ENCODE measurements around the gene OR2A2.

OR2A2 gene

DNA sequence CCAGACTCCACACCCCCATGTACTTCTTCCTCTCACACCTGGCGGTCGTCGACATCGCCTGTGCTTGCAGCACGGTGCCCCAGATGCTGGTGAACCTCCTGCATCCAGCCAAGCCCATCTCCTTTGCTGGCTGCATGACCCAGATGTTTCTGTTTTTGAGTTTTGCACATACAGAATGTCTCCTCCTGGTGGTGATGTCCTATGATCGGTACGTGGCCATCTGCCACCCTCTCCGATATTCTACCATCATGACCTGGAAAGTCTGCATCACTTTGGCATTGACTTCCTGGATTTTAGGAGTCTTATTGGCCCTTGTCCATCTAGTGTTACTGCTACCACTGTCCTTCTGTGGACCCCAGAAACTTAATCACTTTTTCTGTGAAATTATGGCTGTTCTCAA, 35.0 kb upstream of the OR2A2 start:
- H3K9ac ChIP-seq (ENCODE audit: low read length) = no peak overlapping the region
- WGBS = 92% methylated on average over 8 of the region's 8 CpGs
- H2AK5ac ChIP-seq (ENCODE audit: low read length, severe bottlenecking) = no peak overlapping the region

DNA sequence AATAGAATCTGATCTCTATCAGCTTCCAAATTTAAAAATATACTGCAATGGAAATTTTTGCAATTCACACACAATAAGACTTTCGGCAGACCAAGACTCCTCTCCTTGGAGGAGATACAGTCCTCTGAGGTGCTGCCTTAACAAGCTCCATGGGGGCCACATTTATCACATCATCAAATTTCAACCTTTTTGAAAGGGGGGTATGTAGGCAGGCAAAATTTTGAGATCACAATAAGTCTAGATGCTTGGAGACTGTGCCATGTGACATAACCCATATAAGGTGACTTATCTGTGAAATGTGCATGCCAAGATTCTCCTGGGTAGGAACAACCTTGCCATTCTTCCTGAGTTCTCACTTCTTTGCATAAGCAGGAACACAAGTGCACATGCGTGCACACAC, 23.4 kb upstream of the OR2A2 start, which contains the start of gene OR2A12:
Gene OR2A12 (plus strand): TSS at position 301 of the 400 bp plus-strand sequence. CDS start 8,830 bp downstream, outside the sequence.
- no peak within 1 kb of the TSS for H3K14ac ChIP-seq (ENCODE audit: low read length in 2 of 2)
- H3K27ac ChIP-seq (ENCODE audit: low read length, poor library complexity, severe bottlenecking) = no peak within 1 kb of the TSS
- no peaks in the 10 kb centered on the region for H3K9me3 ChIP-seq (ENCODE audit: control insufficient read depth, low read length)
- H3K23ac ChIP-seq (ENCODE audit: low read length in 2 of 2) = no peak within 1 kb of the TSS
- no peaks in the 10 kb centered on the region for H3K27me3 ChIP-seq (ENCODE audit: control insufficient read depth in 1 of 2, insufficient read depth in 1 of 2, low read length in 2 of 2)
- H3K4me1 ChIP-seq (ENCODE audit: control insufficient read depth, insufficient read depth, low read depth, low read length) = no peaks in the 10 kb centered on the region
- no peak within 1 kb of the TSS for H4K91ac ChIP-seq (ENCODE audit: low read length)
- no peak for DNase-seq
- no peak within 1 kb of the TSS for H2BK5ac ChIP-seq (ENCODE audit: low read depth, low read length, poor library complexity, severe bottlenecking)
- H3K18ac ChIP-seq (ENCODE audit: low read depth in 1 of 2, low read length in 2 of 2) = no peak within 1 kb of the TSS
- H4K8ac ChIP-seq (ENCODE audit: low read length) = no peak within 1 kb of the TSS
- WGBS = no CpG with 5 or more reads among the region's 2 CpGs
- H3K4me2 ChIP-seq (ENCODE audit: low read length, poor library complexity, severe bottlenecking) = no peak within 1 kb of the TSS
- H2BK12ac ChIP-seq (ENCODE audit: low read length in 2 of 2) = no peak within 1 kb of the TSS
- H2AFZ ChIP-seq (ENCODE audit: low read depth, low read length) = no peak within 1 kb of the TSS
- H2BK120ac ChIP-seq (ENCODE audit: low read depth, low read length) = no peak within 1 kb of the TSS
- H3K79me1 ChIP-seq (replicated peaks; ENCODE audit: low read length, poor library complexity, severe bottlenecking) = no peaks in the 10 kb centered on the region
- H2BK15ac ChIP-seq (ENCODE audit: low read depth, poor library complexity, severe bottlenecking) = no peak within 1 kb of the TSS
- no peak within 1 kb of the TSS for H3K4ac ChIP-seq (ENCODE audit: low read depth in 1 of 2, low read length in 2 of 2)
- no peak within 1 kb of the TSS for H2AK5ac ChIP-seq (ENCODE audit: low read length, severe bottlenecking)
- no peak within 1 kb of the TSS for H3K4me3 ChIP-seq (ENCODE audit: insufficient read depth in 1 of 2, low read depth in 1 of 2, low read length in 2 of 2)
- no peak within 1 kb of the TSS for H3K9ac ChIP-seq (ENCODE audit: low read length)
- no peaks in the 10 kb centered on the region for H3K36me3 ChIP-seq (ENCODE audit: control insufficient read depth in 1 of 2, insufficient read depth in 2 of 2, low read depth in 1 of 2, low read length in 2 of 2)

More for the DNA sequence above, 35.0 kb upstream of the OR2A2 start:
- no peak for DNase-seq
- Histone ChIP-seq H3K4me3 (ENCODE audit: insufficient read depth in 1 of 2, low read depth in 1 of 2, low read length in 2 of 2) (no peak overlapping the region), H3K14ac (ENCODE audit: low read length in 2 of 2) (no peak overlapping the region), H4K8ac (ENCODE audit: low read length) (no peak overlapping the region), H3K79me1 (replicated peaks; ENCODE audit: low read length, poor library complexity, severe bottlenecking) (no peaks in the 10 kb centered on the region), H3K4me1 (ENCODE audit: control insufficient read depth, insufficient read depth, low read depth, low read length) (no peaks in the 10 kb centered on the region), H2BK120ac (ENCODE audit: low read depth, low read length) (no peak overlapping the region), H3K18ac (ENCODE audit: low read depth in 1 of 2, low read length in 2 of 2) (no peak overlapping the region), H2BK12ac (ENCODE audit: low read length in 2 of 2) (no peak overlapping the region), H2AFZ (ENCODE audit: low read depth, low read length) (no peak overlapping the region), H2BK5ac (ENCODE audit: low read depth, low read length, poor library complexity, severe bottlenecking) (no peak overlapping the region), H2BK15ac (ENCODE audit: low read depth, poor library complexity, severe bottlenecking) (no peak overlapping the region), H3K9me3 (ENCODE audit: control insufficient read depth, low read length) (no peaks in the 10 kb centered on the region), H3K23ac (ENCODE audit: low read length in 2 of 2) (no peak overlapping the region), H3K4ac (ENCODE audit: low read depth in 1 of 2, low read length in 2 of 2) (no peak overlapping the region), H3K36me3 (ENCODE audit: control insufficient read depth in 1 of 2, insufficient read depth in 2 of 2, low read depth in 1 of 2, low read length in 2 of 2) (no peaks in the 10 kb centered on the region), H3K27me3 (ENCODE audit: control insufficient read depth in 1 of 2, insufficient read depth in 1 of 2, low read length in 2 of 2) (no peaks in the 10 kb centered on the region), H4K91ac (ENCODE audit: low read length) (no peak overlapping the region), H3K27ac (ENCODE audit: low read length, poor library complexity, severe bottlenecking) (no peak overlapping the region), H3K4me2 (ENCODE audit: low read length, poor library complexity, severe bottlenecking) (no peak overlapping the region)

DNA sequence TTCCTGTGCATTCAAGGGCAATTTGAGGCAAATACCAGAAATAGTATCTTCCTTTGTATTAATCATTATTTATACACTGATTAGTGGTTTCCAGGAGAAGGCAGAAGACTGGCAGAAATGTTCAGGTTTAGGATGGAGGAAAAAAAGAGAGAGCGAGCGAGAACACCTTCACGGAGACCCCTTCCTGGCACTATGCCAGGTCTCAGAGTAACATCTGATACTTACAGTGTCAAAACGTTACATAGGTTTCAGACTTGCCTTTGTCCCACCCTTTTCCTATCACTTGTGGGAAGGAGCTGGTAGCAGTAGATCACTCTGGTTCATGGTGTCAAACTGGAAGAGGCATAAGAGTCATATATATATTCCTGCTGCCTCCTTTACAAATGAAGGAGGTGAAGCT, 22.7 kb upstream of the OR2A2 start:
- no peaks in the 10 kb centered on the region for H3K9me3 ChIP-seq (ENCODE audit: control insufficient read depth, low read length)
- no peak overlapping the region for H3K4me2 ChIP-seq (ENCODE audit: low read length, poor library complexity, severe bottlenecking)
- H3K9ac ChIP-seq (ENCODE audit: low read length) = no peak overlapping the region
- H4K91ac ChIP-seq (ENCODE audit: low read length) = no peak overlapping the region
- H2AFZ ChIP-seq (ENCODE audit: low read depth, low read length) = no peak overlapping the region
- H3K4me1 ChIP-seq (ENCODE audit: control insufficient read depth, insufficient read depth, low read depth, low read length) = no peaks in the 10 kb centered on the region
- no peak overlapping the region for H2BK15ac ChIP-seq (ENCODE audit: low read depth, poor library complexity, severe bottlenecking)
- 20% methylated on average over 1 of the region's 4 CpGs for WGBS
- H3K4ac ChIP-seq (ENCODE audit: low read depth in 1 of 2, low read length in 2 of 2) = no peak overlapping the region
- no peaks in the 10 kb centered on the region for H3K79me1 ChIP-seq (replicated peaks; ENCODE audit: low read length, poor library complexity, severe bottlenecking)
- no peak for DNase-seq
- no peak overlapping the region for H3K18ac ChIP-seq (ENCODE audit: low read depth in 1 of 2, low read length in 2 of 2)
- H4K8ac ChIP-seq (ENCODE audit: low read length) = no peak overlapping the region
- H3K14ac ChIP-seq (ENCODE audit: low read length in 2 of 2) = no peak overlapping the region
- no peak overlapping the region for H2BK12ac ChIP-seq (ENCODE audit: low read length in 2 of 2)
- H3K27ac ChIP-seq (ENCODE audit: low read length, poor library complexity, severe bottlenecking) = no peak overlapping the region
- no peak overlapping the region for H3K23ac ChIP-seq (ENCODE audit: low read length in 2 of 2)
- H2BK120ac ChIP-seq (ENCODE audit: low read depth, low read length) = no peak overlapping the region
- H2BK5ac ChIP-seq (ENCODE audit: low read depth, low read length, poor library complexity, severe bottlenecking) = no peak overlapping the region
- H3K27me3 ChIP-seq (ENCODE audit: control insufficient read depth in 1 of 2, insufficient read depth in 1 of 2, low read length in 2 of 2) = no peaks in the 10 kb centered on the region
- H3K36me3 ChIP-seq (ENCODE audit: control insufficient read depth in 1 of 2, insufficient read depth in 2 of 2, low read depth in 1 of 2, low read length in 2 of 2) = no peaks in the 10 kb centered on the region
- no peak overlapping the region for H3K4me3 ChIP-seq (ENCODE audit: insufficient read depth in 1 of 2, low read depth in 1 of 2, low read length in 2 of 2)
- no peak overlapping the region for H2AK5ac ChIP-seq (ENCODE audit: low read length, severe bottlenecking)

DNA sequence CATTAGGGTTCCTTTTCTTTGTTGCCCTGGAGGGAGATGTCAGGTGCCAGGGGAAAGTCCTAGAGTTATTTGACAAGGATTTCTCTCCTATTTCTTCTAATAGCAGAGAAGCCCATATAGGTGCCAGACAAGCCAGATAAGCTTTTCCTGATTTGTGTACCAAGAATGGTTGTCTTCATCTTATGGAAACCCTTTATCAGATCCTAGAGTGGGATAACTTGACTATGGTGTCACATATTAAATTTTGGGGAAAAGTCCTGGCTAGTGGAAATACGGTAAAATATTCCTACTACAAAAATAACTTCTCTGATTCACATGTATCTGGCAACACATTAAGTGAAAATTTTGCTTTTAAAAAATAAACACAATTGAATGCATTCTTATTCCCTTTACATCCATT, 22.2 kb upstream of the OR2A2 start:
- Histone ChIP-seq H2AK5ac (ENCODE audit: low read length, severe bottlenecking) (no peak overlapping the region), H3K27ac (ENCODE audit: low read length, poor library complexity, severe bottlenecking) (no peak overlapping the region), H3K4ac (ENCODE audit: low read depth in 1 of 2, low read length in 2 of 2) (no peak overlapping the region), H3K9me3 (ENCODE audit: control insufficient read depth, low read length) (no peaks in the 10 kb centered on the region), H2BK5ac (ENCODE audit: low read depth, low read length, poor library complexity, severe bottlenecking) (no peak overlapping the region), H3K4me2 (ENCODE audit: low read length, poor library complexity, severe bottlenecking) (no peak overlapping the region), H2BK15ac (ENCODE audit: low read depth, poor library complexity, severe bottlenecking) (no peak overlapping the region), H3K4me1 (ENCODE audit: control insufficient read depth, insufficient read depth, low read depth, low read length) (no peaks in the 10 kb centered on the region), H3K14ac (ENCODE audit: low read length in 2 of 2) (no peak overlapping the region), H2AFZ (ENCODE audit: low read depth, low read length) (no peak overlapping the region), H2BK120ac (ENCODE audit: low read depth, low read length) (no peak overlapping the region), H4K91ac (ENCODE audit: low read length) (no peak overlapping the region), H4K8ac (ENCODE audit: low read length) (no peak overlapping the region), H3K23ac (ENCODE audit: low read length in 2 of 2) (no peak overlapping the region), H3K9ac (ENCODE audit: low read length) (no peak overlapping the region), H3K36me3 (ENCODE audit: control insufficient read depth in 1 of 2, insufficient read depth in 2 of 2, low read depth in 1 of 2, low read length in 2 of 2) (no peaks in the 10 kb centered on the region), H3K79me1 (replicated peaks; ENCODE audit: low read length, poor library complexity, severe bottlenecking) (no peaks in the 10 kb centered on the region), H2BK12ac (ENCODE audit: low read length in 2 of 2) (no peak overlapping the region), H3K18ac (ENCODE audit: low read depth in 1 of 2, low read length in 2 of 2) (no peak overlapping the region), H3K27me3 (ENCODE audit: control insufficient read depth in 1 of 2, insufficient read depth in 1 of 2, low read length in 2 of 2) (no peaks in the 10 kb centered on the region), H3K4me3 (ENCODE audit: insufficient read depth in 1 of 2, low read depth in 1 of 2, low read length in 2 of 2) (no peak overlapping the region)
- WGBS = no CpG with 5 or more reads among the region's 1 CpG
- no peak for DNase-seq

All from mesenchymal stem cell (in vitro differentiated cells and primary cell).